H1 (cell line): ENCODE results near the gene ASCC3. TPM values are rescaled to one million over a fixed set of nuclear protein-coding genes. Genes with fewer than 3 reads are reported as not detected.

ENCODE experiments used
- POU5F1 ChIP-seq: IDR thresholded peaks from 2 replicates; pipeline ENCODE4 v1.6.1; 2011; ENCODE audit warnings: low read depth, mild to moderate bottlenecking, low read length, moderate library complexity
- RXRA ChIP-seq: IDR thresholded peaks from 2 replicates; pipeline ENCODE4 v1.6.1; 2011; ENCODE audit warnings: low read depth, mild to moderate bottlenecking, low read length, moderate library complexity; ENCODE audit not compliant: insufficient read depth
- polyA plus RNA-seq, 7 experiments: library from polyadenylated mRNA; depleted of rRNA in 3 of 7; stranded (reverse) in 5 of 7; unstranded in 2 of 7; fragments of >200 nt in 5 of 7; fragments of 200-250 nt in 2 of 7; gene quantifications; 1 replicate in 5 of 7; 2 replicates in 1 of 7; 4 replicates in 1 of 7; pipeline versions ENCODE4 v1.2.1 to v1.2.3, GENCODE V29; 2011 to 2013; ENCODE audit warnings: missing spikeins in 2 of 7, mixed read lengths in 2 of 7
- total RNA-seq: library from RNA; stranded (reverse); fragmentation: NEBNext Ultra II Directional; extraction: Animal tissue kit (Norgen Biotek cat#: 25700); gene quantifications from 2 replicates; pipeline ENCODE4 v1.2.1, GENCODE V29; 2021

Gene ASCC3
- total and polyA plus RNA-seq, 2 of the 8 experiments (the other 6 are each of a cell fraction or from before 2014, with no cell fraction given), result 37.5 to 77.8 TPM

DNA sequence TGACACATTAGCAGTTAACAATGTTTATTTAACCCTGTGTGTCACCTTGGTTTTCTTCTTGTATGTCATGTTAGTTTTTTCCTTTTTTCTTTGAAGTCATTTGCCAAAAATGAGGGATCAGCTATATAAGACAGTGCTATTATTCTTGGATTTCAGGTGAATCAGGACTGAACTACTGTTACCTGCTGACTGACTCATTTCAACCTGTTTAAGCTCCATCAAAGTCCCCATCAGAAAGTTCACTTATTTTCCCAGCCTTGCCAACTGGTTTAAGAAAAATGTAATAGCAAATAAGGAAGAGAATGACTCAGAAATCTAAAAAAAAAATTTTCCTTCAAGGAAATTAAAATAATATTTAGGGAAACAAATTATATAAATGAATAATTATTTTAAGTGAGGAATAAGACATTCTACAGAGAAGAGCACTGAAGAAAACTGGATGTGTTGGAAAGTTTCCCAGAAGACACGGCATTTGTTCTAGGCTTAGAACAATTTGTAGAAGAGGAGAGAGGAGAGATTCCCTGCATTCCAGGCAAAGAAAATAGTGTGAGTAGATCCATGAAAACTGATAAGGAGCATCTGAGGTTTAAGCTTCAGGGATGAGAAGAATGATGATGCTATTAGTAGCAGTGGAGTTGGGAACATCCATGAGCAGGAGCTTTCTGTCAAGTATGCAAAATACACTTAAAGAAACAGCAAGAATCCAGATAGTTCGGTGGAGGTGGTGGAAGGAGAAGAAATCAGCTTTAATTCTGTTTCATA is 331.5 kb downstream of the ASCC3 start (continued):
- TF ChIP-seq RXRA (no peak), POU5F1 (no peak)
